IPS-18c (cell line): ENCODE data around the gene GAK.

Experiments used
- H3K4me3 ChIP-seq: 2 replicates; pipeline ENCODE4 v1.7.0; 2013; ENCODE audit warnings: low read depth, mild to moderate bottlenecking, low read length, moderate library complexity; ENCODE audit not compliant: insufficient read depth
- H3K9me3 ChIP-seq: one replicate; pipeline ENCODE4 v1.6.1; 2013; ENCODE audit warnings: mild to moderate bottlenecking, low read length, moderate library complexity; ENCODE audit not compliant: control insufficient read depth, insufficient read depth

GAK gene

DNA sequence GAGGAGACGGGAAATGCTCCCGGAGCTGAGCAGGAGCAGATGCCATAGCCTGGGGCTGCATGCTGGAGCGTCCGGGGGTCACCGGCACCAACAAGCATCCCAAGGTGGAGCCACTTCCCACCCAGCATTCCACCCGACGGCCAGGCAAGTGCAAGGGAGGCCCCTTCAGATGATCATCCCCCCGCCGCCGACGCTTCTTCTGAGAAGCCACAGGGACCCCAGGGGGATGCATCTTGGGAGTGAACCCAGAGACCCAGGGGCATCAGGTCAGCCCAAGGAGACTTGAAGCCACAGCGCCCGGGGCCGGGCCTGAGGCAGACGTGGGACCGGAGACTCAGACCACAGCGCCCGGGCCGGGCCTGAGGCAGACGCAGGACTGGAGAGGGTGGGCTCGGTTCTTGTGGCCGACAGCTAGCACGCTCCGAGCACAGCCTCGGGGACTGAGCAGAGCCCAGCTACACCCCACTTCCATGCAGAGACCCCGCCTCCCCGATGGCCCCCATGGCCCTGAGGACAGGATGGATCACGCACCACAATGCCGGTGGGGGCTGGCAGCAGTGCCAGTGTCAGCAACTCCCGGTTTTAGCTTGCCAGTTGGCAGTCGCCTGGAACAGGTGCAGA is 73.2 kb downstream of the GAK start:
- H3K9me3 ChIP-seq: no peaks in the 10 kb centered on the region
- no peak overlapping the region for H3K4me3 ChIP-seq

GRCh38 chr4:858041-858481 is 74.1 kb downstream of the GAK start:
- H3K9me3 ChIP-seq: no peaks in the 10 kb centered on the region
- no peak overlapping the region for H3K4me3 ChIP-seq

- no peaks in the 10 kb centered on the region for H3K9me3 ChIP-seq
- H3K4me3 ChIP-seq: no peak overlapping the region
Observed at GRCh38 chr4:857461-857860, 74.7 kb downstream of the GAK start.

GRCh38 chr4:856225-856901 is 75.8 kb downstream of the GAK start:
- Histone ChIP-seq H3K4me3 (no peak overlapping the region), H3K9me3 (no peaks in the 10 kb centered on the region)

GRCh38 chr4:855880-856224 is 76.3 kb downstream of the GAK start:
- H3K4me3 ChIP-seq: no peak overlapping the region
- H3K9me3 ChIP-seq: no peaks in the 10 kb centered on the region

DNA sequence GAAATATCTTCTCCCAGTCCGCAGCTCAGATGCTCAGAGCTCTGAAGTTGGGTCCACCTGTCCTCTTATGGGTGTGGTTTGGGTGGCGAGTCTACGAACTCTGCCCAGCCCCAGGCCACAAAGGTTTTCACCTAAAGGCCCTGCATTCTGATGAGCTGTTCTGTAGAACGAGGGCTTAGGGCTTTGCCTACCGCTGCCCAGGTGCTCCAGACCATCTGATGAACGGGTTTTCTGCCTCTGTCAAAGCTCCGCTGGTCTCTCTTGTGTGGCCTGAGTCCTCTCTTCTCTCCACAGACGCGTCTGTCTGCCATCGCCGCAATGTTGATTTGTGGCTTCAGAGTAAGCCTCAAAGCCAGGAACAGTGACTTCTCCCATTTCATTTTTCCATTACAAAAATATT is 77.8 kb downstream of the GAK start:
- Histone ChIP-seq H3K9me3 (no peaks in the 10 kb centered on the region), H3K4me3 (no peak overlapping the region)

DNA sequence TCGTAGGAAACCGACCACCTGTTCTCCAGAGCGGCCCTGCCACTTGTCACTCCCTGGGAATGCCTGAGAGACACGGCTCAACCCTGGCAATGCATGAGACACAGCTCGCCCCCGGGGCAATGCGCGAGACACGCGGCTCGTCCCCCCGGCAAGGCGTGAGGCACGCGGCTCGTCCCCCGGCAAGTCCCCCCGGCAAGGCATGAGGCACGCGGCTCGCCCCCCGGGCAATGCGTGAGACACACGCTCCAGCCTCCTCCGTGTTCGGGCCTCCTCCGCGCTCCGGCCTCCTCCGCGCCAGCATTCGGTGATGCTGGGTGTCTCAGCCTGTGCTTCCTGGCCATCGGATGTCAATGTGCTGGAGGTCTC is 78.7 kb downstream of the GAK start:
- H3K9me3 ChIP-seq: no peaks in the 10 kb centered on the region

GRCh38 chr4:851701-852430 is 80.2 kb downstream of the GAK start:
- H3K9me3 ChIP-seq: no peaks in the 10 kb centered on the region
- no peak overlapping the region for H3K4me3 ChIP-seq

More for the DNA sequence above, 78.7 kb downstream of the GAK start:
- H3K4me3 ChIP-seq: no peak overlapping the region

- no peak overlapping the region for H3K4me3 ChIP-seq
- H3K9me3 ChIP-seq: no peaks in the 10 kb centered on the region
Observed at GRCh38 chr4:850323-850945, 81.7 kb downstream of the GAK start.

DNA sequence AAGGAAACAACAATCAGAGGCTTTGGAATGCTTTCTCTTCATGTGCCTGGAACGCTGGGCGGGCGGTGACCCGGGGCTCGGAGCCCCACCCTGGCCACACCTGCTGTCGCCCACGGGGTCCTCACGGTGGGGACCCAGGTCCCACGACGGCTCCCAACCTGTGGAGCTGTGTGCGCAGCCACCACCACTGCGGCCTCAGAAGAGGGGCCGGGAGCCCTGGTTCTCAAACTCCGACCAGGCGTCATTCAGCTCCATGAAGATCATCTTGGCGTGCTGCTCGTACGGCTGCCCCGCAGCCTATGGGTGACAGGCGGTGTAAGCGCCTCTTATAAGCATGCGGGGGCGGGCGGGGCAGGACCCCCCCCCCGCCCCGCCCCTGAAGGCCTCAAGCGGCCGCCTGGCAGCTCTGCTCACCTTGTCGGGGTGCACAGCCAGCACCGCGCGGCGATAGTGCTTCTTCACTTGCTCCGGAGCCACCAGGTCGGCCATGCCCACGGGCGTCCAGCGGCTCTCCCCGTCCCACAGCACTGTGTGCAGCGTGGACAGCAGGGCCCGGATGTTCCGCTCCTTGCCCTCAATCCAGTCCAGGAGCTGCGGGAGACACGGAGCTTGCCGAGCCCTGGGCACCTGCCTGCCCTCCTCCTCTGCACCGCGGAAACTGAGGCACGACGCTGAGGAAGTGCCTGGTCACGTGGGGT is 82.5 kb downstream of the GAK start:
- no peak overlapping the region for H3K4me3 ChIP-seq
- no peaks in the 10 kb centered on the region for H3K9me3 ChIP-seq

GRCh38 chr4:848803-849477 is 83.2 kb downstream of the GAK start:
- H3K9me3 ChIP-seq: no peaks in the 10 kb centered on the region
- no peak overlapping the region for H3K4me3 ChIP-seq

DNA sequence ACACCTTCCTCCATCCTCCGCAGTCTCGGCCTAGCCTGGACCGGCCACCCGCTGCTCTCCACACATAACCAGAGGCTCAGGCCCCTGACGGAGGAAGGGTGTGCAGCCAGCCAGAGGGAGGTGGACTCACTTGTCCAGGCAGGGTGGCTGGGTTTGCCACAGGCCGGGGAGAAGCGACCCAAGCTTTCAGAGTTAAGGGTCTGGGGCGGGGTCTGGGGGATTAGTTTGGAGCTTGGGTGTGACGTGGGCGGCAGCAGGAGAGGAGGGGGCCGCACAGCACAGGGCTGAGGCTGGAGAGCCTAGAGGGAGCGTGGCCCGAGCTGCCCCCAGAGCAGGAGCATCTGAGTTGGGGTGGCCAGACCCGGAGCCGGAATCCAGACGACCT is 83.8 kb downstream of the GAK start:
- H3K9me3 ChIP-seq: no peaks in the 10 kb centered on the region

GRCh38 chr4:845836-846251 is 86.3 kb downstream of the GAK start:
- no peaks in the 10 kb centered on the region for H3K9me3 ChIP-seq
- no peak overlapping the region for H3K4me3 ChIP-seq

More for the DNA sequence above, 83.8 kb downstream of the GAK start:
- H3K4me3 ChIP-seq: no peak overlapping the region

DNA sequence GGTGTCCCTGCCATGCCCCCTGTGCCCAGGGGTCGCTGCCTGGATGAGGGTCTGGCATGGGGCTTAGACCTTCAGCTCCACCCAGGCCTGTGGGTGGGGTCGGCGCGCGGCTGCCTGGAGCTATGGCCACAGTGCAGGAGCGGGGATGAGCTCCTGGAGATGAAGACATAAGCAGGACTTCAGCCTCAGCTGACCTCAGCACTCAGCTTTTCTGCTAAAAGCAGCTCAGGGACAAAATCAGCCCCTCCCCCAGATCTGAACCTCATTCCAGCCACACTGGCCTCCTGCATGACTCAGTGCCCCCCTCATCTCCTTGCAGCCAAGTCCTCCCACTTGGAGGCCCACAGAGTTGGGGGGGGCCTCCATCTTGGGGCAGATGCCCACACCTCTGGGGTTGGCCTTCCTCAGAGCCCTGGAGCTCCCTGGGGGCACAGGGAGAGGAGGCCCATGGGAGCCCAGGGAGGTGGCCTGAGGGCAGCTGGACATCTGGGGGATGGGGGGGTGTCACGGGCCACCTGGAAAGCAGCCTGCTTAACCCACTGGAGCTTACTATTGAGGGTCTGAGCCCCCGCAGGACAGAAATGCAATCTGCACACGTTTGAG is 86.8 kb downstream of the GAK start:
- no peak overlapping the region for H3K4me3 ChIP-seq
- no peaks in the 10 kb centered on the region for H3K9me3 ChIP-seq

GRCh38 chr4:844752-845232 is 87.3 kb downstream of the GAK start:
- Histone ChIP-seq H3K9me3 (no peaks in the 10 kb centered on the region), H3K4me3 (no peak overlapping the region)

- no peak overlapping the region for H3K4me3 ChIP-seq
- peaks cover 6% of the 10 kb centered on the region for H3K9me3 ChIP-seq
Observed at GRCh38 chr4:839675-840443, 92.3 kb downstream of the GAK start.
